ENCODE data around the gene C1orf146.
"Not testable (repeated sequence)": the region's sequence is repeated elsewhere in the genome, so short reads cannot be mapped to it uniquely, and the experiment has no call there.

The C1orf146 gene, protein sequence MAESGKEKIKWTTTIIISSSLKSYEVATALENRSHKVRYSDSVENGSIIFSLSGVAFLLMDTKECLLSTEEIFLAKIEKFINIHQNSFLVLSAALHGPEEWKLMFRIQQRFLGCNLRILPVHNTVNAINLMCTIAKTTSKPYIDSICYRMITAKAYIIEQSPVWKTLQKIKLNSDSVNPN

DNA sequence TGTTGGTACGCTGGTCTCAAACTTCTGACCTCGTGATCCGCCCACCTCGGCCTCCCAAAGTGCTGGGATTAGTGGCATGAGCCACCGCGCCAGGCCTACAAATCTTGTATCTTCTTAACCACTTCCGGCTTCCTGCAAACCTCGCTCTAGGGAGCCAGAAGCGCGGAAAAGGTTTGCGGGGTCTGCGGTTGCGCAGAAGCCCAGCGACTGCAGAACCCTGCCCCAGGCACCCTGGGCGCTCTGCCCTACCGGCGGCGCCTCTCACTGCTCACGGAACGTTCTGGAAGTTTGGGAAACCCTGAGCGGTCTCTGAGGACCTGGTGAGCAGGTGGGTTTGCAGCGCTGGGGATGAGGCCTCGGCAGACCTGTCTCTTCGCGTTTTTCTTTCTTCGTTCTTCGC, at the start of gene C1orf146:
Gene C1orf146 (plus strand): TSS at position 195 of the 400 bp plus-strand sequence. CDS start 13,506 bp downstream, outside the sequence.
- DNase-seq = no peak

DNA sequence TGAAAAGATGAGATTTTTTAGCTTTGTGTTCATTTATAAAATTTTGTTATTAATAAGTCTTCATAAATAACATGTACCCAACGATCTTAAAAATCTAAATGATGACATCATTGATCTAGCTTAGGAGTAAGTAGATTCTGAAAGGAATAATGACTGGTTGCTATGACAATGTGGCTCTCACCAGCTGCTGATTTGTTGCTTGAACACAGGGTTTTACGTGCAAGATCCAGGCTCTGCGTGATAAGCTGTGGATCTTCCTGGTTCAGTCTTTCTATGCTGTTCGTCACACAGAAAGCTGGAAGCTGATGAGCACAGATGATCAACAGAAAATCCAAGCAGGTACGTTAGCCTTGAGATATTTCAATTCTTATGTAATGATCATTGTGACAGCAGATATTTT, 49.1 kb upstream of the C1orf146 start:
- DNase-seq = peak; percentile 95

DNA sequence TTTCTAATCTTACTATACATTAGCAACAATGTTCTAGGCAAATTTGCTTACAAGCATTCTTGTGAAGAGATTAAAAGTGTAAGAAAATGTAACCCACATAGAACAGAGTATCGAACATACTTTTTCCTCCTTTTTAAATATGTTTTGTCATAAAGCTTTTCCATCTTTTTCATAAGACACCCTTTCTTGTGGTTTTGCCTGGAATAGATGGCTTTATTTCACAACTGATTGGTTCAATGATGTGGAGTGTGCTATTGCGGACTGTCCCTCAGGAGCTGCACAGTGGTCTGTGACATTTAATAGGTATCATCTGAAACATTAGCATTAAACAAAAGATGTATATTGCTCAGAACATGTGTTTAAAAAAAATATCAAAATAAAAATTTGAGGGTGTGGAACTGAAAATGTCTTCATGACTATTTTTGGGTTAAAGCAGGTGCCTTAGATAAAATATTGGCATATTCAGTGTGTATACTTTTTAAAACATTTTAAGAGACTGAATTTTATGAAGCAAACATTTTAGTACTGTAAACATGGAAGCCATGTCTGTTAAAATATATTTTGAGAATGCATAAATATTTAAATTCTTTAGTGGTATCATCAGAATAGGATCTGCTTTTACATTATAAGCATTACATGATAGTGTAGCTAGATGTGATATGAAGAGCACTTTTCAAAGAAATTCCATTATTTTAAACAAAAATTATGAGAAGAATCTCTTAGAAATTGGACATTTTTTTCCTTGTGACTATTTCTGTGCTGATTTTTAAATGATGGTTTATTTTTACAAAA, 48.3 kb upstream of the C1orf146 start:
- DNase-seq = peak; percentile 21

DNA sequence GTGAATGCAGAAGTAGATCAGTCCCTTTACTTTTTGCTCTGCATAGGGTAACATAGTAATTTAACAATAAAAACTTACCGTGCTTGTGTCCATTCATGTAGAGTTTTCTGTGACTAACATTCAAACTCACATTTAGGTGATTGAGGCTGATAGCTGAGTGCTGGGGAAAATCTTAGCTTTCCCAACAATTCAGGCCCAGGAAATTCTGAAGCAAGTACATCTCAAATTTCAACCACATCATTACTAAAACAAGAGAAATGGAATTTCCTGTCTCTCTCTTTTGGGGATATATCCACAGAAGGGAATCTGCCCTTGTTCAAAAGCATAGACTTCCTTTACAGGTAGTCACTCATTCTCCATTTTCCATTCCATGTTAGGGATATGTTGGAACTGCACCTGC, 33.1 kb upstream of the C1orf146 start:
- no peak for DNase-seq

DNA sequence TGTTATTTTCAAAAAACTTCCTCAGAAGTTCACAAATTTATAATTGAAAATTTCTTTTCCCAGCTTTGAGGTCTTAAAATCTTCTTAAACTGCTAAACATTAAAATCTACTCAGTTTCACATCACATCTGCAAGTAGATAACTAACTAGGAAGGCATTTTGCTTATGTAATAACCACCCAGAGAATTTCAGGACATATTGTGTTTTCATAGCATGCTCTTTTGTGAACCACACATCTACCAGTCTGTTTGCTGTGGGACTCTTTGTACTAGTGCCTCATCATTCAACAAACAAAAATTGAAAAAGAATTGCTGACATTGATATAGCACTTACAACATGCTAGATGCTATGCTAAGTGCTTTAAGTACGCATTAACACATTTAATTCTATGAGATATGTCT, 31.6 kb upstream of the C1orf146 start:
- DNase-seq = no peak

DNA sequence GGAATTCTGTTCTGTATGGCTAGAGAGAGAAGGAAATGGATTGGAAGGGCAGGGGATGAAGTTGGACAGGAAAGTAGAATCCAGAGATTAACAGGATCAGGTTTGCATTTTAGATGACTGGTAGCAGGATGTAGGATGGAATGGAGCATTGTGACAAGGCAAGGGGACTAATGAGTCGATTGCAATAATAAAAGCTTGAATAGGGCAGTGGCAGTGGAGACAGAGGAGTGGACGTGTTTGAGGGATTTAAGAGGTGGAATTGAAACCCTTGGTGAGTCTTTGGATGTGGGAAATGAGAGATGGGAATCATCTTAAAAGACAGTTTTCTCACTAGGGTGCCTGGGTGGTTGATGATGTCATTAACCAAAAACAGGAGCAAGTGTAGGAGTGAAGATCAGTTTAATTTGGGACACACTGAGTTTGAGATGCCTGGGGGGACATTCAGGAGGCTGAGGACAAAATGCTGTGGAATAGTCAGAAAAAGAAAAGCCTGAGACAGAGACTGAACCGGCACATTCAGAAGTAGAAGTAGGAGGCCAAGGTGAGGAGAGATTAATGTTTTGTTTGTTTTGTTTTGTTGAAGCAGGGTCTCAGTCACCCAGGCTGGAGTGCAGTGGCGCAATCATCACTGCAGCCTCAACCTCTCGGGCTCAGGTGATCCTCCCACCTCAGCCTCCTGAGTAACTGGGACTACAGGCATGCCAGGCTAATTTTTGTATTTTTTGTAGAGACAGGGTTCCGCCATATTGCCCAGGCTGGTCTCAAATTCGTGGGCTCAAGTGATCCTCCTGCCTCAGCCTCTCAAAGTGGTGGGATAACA, 29.1 kb upstream of the C1orf146 start:
- no peak for DNase-seq

DNA sequence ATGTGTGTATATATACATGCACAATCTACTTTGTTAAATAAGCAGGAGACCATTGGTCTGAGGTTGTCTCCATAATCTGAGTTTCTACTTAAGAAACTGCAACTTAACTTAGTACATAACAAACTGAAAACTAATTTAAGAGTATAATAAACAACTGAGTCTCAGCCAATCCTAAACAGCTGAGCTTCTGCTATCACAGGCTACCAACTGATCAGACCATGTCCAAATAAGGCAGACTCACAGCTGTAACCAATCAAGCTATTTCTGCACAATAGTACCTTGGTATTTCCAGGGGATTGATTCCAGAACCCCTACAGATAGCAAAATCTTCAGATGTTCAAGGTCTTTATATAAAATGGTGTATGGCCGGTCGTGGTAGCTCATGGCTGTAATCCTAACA, 26.0 kb upstream of the C1orf146 start:
- DNase-seq = peak; percentile 43

DNA sequence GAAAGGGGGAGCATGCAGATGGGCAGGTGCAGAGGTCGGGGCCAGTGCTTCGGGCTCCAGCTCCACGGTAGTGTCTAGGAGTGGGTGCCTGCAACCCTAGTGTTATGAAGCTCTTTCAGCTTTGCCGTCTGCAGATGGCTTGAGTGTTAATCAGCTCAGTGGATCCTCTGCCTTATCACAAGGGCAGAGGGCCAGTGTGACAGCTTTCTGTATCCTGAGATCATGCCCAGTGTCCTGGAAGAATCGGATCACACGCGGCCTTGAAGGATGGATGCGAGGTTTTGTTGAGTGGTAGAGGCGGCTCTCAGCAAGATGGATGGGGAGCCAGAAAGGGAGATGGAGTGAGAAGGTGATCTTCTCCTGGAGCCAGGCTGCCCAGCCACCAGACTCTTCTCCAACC, 25.5 kb upstream of the C1orf146 start:
- DNase-seq = peak; percentile 87

DNA sequence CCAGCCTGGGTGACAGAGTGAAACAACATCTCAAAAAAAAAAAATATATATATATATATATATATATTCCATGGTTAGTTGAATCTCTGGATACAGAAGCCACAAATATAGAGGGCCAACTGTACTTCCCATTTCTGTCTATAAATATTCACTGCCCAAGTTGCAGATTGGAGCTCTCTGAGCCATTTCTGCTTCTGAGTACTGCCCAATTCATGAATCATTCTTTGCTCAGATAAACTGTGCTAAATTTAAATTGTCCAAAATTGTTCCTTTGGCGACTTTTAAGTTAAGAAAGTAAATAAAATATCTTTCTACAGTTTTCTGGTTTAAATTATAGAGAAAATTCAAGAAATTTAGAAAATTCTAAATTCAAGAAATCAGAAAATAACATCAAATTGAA, 23.2 kb upstream of the C1orf146 start:
- DNase-seq = no peak

DNA sequence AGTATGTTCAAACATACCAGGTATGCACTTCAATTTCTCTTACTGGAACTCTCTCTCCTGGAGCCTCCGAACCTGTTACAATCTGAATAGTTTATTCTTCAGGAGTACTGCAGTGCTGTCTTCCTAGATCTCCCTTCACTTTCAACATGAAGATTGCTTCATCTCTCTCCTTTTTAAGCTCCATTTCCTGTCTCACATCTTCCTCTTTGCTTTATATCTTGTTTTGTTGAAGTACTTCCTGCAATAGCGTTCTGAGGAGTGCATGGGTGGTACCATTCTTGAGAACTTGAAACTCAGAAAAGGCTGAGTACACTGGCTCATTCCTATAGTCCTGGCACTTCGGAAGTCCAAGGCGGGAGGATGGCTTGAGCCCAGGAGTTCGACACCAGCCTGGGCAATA, 15.7 kb upstream of the C1orf146 start:
- DNase-seq = no peak

DNA sequence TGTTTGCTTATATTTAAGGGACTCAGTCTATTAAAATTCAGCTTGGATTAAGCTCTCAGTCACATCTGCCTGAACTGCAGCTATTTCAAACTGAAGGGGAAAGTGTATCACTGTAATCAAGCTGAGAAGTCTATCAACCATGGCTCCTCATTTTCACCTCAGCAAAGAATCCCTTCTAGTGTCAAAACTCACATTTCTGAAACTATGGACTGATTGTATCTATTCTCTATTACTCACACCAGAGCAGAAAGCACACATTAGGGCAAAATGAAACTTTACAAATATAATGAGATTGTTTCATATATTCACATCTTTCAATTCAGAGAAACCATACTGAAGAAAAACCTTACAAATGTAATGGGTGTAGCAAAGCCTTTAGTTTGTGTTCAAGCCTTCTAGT, 14.6 kb upstream of the C1orf146 start:
- no peak for DNase-seq

DNA sequence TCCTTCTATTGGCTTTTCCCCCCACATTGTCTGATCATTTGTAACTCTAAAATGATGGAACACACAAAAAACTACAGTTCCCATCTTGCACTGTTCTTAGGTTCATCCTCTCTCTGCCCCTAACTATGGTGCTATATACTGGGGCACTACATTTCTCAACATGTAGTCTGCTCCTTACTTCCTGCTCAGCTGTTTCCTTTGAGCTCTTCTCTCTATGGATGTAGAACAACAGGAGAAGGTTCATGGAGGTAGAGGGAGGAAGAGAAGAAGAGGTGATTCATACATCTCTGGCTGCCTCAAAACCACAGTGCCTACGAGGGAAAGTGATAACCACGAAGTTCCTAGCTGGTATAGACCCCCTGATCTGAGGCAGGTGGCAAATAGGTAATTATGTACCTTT, 7.0 kb upstream of the C1orf146 start:
- DNase-seq = no peak

DNA sequence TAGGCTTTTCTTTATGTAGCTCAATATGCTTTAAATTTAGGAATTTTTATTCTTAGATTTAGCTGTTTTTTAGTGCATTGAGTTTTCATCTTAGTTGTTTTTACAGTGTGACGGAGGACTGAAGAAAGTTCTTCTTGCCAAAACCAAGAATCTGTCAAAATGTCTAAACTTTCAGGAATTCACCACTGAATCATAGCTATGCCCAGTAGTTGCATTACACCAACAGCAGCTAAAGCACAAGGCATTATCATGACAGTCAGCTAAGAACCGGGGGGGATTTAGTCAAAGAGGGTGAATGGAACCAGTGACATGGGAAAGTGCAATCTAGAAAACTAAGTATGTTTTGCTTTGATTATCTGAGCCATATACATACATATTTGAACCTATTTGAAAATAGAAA, 6.5 kb upstream of the C1orf146 start:
- DNase-seq = peak; percentile 6

DNA sequence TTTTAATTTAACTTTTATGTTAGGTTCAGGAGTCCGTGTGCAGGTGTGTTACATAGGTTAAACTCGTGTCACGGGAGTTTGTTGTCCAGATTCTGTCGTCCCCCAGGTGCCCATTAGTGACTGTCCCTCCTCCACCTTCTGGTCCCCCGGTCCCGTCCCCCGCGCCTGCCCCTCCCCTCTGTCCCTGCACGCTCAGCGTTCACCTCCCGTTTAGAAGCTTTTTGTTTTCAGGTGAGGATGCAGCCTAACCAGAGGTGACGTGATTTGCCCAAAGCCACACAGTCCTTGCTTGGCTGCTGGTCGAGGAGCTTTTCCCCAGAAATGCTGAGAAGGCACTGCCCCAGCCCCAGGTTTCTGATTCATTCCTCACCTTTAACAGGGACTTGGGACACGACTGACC, 844 bp downstream of the C1orf146 start:
- no peak for DNase-seq

DNA sequence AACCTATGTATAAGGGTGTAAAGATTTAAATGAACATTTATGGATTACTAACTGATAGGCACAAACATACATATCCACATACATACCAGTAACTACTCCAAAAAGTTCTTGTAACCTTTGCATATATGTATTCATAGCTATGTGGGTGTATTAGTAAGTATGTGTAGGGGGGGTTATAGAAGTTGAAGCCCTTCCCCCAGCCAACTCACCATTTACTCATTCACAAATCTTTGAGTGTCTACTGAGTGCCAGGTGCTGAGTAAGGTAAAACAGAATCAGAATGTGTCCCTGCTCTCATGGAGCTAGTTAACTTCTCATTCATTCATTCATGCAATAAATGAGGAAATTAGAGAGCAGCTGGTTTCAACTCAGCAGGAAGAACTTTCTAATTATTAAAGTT, 1.3 kb downstream of the C1orf146 start:
- no peak for DNase-seq

DNA sequence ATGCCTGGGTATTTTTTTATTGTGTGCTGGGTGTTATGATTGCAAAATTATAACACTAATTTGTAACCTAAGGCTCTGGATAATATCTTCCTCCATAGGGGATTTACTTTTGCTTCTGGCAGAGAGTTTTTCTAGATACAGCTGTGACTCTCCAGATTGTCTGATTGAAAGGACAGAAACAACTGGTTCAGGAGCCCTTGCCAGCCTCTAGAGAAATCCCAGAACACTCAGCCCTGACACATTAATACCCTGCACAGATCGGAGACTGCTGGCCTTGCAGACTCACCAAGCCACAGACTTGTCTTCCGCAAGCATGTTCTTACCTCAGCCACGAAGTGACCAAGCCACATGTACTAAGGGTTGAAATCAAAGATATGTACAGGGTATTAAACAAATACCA, 10.7 kb downstream of the C1orf146 start:
- no peak for DNase-seq

DNA sequence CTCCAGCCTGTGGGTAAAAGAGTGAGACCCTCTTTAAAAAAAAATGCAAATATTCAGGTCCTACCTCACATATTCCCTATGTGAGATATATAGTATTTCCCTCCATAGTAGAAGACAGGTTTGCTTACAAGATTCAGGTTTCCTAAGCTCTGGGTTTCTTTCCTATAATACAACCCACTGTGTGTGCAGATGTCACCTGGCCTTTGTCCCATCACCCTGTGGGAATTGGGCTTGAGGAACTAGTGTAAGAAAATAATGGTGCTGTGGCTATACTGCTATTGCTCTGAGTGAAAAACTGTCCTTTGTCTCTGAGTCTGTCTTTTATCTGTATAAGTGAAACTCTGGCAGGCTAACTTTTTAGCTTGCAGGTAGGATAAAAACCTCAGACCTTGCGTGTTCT, 13.0 kb downstream of the C1orf146 start:
- no peak for DNase-seq

DNA sequence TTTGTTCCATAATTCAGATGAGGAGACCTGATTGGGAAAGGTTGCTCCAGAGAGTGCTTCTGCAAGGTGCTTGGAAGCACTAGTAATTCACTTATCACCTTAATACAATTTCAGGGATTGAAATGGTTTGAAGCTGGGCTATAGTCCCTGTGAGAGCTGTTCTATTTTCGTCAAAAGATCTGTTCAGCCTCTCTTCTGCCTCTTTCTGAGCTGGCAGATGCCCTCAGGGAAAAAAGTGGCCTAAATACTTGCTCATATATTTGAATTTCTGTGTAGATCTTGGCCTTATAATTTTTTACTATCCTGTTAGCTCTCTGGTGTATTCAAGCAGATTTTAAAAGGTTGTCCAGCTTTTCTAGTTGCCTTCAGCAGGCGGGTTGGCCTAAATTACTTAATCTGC, 22.3 kb downstream of the C1orf146 start:
- peak; percentile 60 for DNase-seq

DNA sequence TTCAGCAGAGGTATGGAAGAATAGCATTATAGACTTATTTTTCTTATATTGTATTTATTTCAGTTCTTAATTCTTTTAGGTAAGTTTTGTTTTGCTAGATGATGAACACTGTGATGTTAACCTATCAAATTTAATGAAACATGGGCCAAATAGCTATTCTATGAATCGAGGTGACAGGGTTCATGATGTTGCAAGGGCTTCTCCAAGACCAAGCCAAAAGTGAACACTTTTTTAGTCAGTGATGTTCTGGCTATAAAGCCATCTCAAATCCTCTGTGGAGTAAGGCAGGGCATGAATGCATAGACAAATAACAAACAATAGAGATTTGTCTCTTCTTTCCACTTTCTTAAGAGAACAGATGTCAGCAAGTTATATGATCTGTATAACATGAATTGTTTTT, 26.7 kb downstream of the C1orf146 start:
- DNase-seq = no peak

DNA sequence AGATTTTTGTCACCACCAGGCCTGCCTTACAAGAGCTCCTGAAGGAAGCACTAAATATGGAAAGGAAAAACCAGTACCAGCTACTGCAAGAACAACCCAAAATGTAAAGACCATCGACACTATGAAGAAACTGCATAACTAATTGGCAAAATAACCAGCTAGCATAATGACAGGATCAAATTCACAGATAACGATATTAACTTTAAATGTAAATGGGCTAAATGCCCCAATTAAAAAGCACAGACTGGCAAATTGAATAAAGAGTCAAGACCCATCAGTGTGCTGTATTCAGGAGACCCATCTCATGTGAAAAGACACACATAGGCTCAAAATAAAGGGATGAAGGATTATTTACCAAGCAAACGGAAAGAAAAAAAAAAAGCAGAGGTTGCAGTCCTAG, 37.0 kb downstream of the C1orf146 start:
- not testable (repeated sequence) for DNase-seq

DNA sequence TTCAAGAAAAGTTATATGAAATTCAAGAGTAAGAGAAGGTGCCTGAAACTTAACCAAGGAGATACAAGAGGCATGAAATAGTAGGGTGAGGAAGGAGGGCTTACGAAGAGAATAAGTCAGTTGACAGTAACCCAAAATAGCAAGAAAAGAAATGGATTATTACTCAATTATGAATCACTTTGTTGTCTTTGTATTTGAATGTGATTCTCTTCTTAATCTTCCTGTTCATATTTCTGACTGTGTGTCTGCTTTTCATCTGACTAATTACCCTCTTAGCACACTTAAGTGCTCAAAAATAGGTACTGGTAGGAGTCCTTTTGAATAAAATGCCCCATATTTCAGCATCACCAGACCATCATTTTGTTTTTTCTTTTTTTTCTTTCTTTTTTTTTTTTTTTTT, 41.6 kb downstream of the C1orf146 start:
- no peak for DNase-seq

DNA sequence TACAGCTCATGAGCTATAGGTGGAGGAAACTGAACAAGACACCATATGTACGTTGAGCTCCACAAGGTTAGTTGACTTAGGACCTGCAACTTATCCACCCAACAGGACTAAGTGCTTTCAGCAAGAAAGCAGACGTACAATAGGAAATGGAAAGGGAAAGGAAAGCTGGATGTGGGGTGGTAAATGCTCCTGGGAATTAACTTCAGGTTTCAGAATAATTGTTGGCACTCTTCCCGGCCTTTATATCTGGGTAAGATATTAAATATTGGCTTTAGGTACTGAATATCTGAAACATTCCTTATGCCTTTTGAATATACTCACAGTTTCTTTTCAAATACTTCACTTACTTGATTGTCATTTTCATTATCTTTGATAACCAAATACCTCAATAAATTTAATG, 44.8 kb downstream of the C1orf146 start:
- no peak for DNase-seq

DNA sequence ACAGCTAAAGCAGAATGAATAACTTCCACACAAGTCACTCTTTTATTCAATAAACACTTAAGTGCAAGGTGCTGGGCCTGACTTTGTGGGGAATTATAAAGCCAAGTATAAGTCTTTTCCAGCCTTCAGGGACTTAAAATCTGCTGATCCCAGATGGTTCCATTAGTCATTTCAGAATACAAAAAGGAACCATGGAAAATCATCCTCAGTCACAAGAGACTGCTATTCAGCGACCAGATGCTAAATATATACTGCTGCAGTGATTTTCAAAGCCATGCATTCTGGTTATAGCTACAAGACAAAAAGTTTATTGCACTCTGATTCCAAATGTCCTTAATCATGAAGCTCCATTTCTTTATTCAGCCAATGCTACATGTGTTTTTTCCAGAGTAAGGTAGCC, 55.3 kb downstream of the C1orf146 start:
- no peak for DNase-seq

DNA sequence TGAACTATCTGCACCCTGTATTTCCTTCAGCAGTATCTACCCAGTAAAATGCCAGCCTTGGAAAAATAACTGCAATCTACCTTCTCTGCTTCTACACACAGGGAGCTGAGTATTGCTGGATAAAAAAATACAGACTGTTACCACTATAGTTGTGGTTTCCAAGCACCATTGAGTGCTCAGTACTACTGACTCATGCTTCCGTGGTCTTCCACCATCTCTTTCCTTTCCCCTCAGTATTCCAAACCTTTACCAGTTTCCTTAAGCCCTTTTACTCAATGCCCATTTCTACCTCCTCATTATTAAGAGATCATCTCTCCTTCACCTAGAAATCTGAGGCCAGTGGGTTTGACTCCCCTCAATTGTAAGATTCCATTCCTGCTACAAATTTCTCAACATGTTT, 57.2 kb downstream of the C1orf146 start:
- no peak for DNase-seq

All from NCI-H82 (cell line).